Ecto neural progenitor cell (in vitro differentiated cells): ENCODE data around the gene RAD51.
A peak's percentile ranks its signal among the peaks of the same experiment; 100 is the strongest.

Experiments
- DNase-seq: peaks from one replicate; pipeline ENCODE4 v3.0.0-alpha.2; 2018; ENCODE audit warnings: low spot score

RAD51 gene

GRCh38 chr15:40762919-40763800, 68.2 kb downstream of the RAD51 start:
- DNase-seq = peak; percentile 64

- peak; percentile 75 for DNase-seq
Measured at GRCh38 chr15:40763801-40764628, 69.0 kb downstream of the RAD51 start, which contains the start of gene GCHFR. Gene GCHFR, plus strand, starts transcription at chr15:40764068. Its CDS starts 113 bp downstream, at chr15:40764181.

- DNase-seq = no peak
Measured at GRCh38 chr15:40764629-40765103, 69.7 kb downstream of the RAD51 start.

GRCh38 chr15:40766194-40766815, 71.3 kb downstream of the RAD51 start:
- DNase-seq = no peak

GRCh38 chr15:40766906-40767837, 72.2 kb downstream of the RAD51 start:
- no peak for DNase-seq

- no peak for DNase-seq
Measured at GRCh38 chr15:40767838-40768500, 73.0 kb downstream of the RAD51 start.

GRCh38 chr15:40768521-40769273, 73.7 kb downstream of the RAD51 start:
- no peak for DNase-seq

- no peak for DNase-seq
Measured at GRCh38 chr15:40769274-40770146, 74.5 kb downstream of the RAD51 start, which contains the start of gene C15orf62. Gene C15orf62, plus strand, starts transcription at chr15:40769980. Its CDS starts 516 bp downstream, at chr15:40770496.

- DNase-seq = no peak
Measured at GRCh38 chr15:40770147-40770721, 75.3 kb downstream of the RAD51 start.

- no peak for DNase-seq
Measured at GRCh38 chr15:40771242-40771641, 76.3 kb downstream of the RAD51 start.

GRCh38 chr15:40772014-40772413, 77.0 kb downstream of the RAD51 start:
- DNase-seq = no peak

- no peak for DNase-seq
Measured at GRCh38 chr15:40773496-40773895, 78.5 kb downstream of the RAD51 start.

GRCh38 chr15:40773902-40774301, 78.9 kb downstream of the RAD51 start:
- no peak for DNase-seq

GRCh38 chr15:40775007-40775406, 80.0 kb downstream of the RAD51 start:
- DNase-seq = no peak

- no peak for DNase-seq
Measured at GRCh38 chr15:40775740-40776536, 81.0 kb downstream of the RAD51 start.

GRCh38 chr15:40776537-40777141, 81.7 kb downstream of the RAD51 start:
- DNase-seq = no peak
